GM18867 (cell line): ENCODE results near the gene PIK3CB.
"Not testable (repeated sequence)": the region's sequence is repeated elsewhere in the genome, so short reads cannot be mapped to it uniquely, and the experiment has no call there.

Experiments used
- ATAC-seq: cut with Tn5 transposase; IDR thresholded peaks from one replicate; pipeline ENCODE4 v1.9.1; 2021; ENCODE audit warnings: mild to moderate bottlenecking, moderate library complexity; ENCODE audit not compliant: unreplicated experiment

PIK3CB gene

DNA sequence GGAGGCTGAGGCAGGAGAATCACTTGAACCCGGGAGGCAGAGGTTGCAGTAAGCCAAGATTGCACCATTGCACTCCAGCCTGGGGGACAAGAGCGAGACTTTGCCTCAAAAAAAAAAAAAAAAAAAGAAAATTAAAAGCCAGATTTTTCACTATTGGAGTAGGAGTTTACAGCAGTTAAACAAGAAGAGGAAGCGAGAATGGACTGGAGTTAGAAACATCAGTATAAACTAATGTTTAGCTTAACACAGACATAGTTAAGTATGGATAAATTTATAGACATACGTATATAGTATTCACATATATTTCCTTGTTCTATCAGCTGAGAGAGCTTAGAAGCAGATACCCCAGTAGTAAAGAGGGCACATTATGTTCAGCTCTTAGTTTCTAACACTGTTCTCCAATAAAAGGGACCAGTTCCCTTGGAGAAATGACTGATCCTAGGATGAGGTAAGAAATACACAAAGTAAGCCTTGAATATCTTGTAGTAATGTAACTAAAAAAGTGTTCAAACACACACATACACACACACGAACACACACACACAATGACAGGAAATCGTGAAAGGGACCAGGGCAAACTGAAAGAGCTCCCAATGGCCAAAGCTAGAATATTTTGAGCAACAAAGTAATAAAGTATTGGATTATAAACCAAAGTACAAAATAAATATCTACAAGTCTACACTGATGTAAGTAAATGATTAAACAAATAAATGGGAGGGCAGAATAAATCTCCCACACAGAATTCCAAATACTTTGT lies 25.1 kb downstream of the PIK3CB start:
- no peak for ATAC-seq

DNA sequence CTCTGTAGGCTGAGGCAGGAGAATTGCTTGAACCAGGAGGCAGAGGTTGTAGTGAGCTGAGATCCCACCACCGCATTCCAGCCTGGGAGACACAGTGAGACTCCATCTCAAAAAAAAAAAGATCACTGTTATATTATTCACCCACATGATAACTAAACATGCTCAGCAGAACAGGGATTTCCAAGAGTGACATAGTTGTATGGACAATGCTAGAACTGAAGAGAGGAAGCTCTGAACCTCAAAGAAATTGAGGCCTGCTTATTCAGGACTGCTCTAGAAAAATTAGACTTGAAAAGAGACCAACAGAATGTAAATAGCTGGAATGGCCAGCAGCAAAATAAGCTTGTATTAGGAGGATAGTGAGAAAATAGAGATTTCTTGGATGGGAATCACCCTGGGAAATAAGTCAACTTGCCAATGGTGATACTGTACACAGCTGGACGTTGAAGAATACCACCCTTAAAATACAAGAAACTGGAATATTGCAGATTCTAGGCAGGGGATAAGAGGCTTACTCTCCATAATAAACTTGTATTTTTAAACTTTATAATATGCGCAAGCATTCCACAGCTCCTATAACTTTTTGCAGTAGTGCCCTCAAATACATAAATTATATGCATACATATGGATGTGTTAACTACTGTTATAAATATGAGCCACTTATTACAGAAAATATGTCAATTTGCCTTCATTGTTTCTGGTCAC lies 28.2 kb downstream of the PIK3CB start:
- no peak for ATAC-seq

DNA sequence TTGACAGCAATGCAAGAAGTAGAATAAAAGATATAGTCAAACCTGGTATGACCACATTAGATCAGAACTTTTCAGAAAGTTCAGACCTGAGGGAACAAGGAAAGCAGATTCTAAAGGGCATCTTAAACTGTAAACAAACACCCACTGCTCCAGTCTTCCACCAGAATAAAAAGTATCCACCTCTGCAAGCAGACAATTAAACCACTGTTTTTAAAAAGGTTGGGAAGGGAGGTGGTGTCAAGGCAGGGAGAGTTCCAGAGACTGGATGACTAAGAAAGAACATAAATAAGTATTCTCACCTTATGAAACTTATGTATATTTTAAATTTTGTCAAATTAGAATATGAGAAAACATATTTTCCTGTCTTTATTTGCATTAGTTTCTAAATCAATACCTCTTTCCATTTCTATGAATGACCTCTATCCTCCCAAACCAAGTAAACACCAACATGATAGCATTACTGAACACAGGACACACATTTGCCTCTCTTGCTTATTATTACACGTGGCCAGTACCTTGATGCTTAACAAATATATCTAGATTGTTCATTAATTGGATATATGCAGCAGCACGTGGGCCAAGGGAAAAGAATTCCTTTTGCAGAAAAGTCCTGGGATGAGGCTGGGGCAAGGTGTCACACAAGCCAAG lies 31.6 kb downstream of the PIK3CB start:
- no peak for ATAC-seq

DNA sequence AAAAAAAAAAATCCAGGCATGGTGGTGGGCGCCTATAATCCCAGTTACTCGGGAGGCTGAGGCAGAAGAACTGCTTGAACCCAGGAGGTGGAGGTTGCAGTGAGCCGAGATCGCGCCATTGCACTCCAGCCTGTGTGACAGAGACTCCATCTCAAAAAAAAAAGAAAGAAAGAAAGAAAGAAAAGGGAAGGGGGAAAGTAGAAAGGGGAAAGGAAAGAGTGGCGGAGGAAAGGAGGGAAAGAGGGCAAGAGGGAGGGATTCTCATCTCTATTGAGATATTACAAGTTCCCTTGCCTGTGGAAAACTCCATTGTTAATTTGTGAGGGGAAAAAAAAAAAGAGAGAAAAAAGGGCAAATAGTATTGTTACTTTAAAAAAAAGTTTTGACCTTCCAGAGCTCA lies 32.5 kb downstream of the PIK3CB start:
- not testable (repeated sequence) for ATAC-seq

DNA sequence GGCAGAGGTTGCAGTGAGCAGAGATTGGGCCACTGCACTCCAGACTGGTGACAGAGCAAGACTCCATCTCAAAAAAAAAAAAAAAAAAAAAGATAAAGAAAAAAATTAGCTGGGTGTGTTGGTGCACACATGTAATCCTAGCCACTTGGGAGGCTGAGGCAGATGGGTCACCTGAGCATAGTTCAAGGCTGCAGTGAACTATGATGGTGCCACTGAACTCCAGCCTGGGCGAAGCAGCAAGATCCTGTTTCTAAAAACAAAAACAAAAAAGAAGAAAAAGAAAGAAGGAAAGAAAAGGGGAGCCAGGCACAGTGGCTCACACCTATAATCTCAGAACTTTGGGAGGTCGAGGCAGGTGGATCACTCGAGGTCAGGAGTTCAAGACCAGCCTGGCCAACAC lies 32.9 kb downstream of the PIK3CB start:
- ATAC-seq = no peak

DNA sequence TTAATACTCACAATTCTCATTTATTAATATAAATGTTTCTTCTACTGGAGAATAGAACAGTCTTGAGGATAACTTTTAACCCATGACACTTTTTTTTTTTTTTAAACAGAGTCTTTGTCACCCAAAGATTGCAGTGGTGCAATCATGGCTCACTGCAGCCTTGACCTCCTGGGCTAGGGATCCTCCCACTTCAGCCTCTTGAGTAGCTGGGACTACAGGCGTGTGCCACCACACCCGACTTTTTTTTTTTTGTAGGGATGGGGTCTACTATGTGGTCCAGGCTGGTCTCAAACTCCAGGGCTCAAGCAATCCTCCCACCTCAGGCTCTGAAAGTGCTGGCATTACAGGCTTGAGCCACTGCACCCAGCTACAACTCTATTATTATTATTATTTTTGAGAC lies 34.5 kb downstream of the PIK3CB start:
- no peak for ATAC-seq

DNA sequence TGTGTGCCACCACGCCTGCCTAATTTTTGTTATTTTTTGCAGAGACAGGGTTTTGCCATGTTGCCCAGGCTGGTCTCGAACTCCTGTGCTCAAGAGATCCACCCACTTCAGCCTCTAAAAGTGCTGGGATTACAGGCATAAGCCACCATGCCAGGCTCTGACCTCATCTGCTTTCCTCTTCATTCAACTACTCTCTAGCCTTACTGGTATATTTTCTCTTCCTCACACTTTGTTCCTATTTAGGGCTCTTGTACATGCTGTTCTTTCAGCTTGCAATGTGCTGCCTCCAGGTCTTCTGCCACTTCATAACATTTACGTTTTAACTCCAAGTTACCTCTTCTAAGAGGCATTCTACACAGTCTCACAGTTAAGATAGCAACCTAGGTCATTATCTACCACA lies 34.9 kb downstream of the PIK3CB start:
- ATAC-seq = no peak

DNA sequence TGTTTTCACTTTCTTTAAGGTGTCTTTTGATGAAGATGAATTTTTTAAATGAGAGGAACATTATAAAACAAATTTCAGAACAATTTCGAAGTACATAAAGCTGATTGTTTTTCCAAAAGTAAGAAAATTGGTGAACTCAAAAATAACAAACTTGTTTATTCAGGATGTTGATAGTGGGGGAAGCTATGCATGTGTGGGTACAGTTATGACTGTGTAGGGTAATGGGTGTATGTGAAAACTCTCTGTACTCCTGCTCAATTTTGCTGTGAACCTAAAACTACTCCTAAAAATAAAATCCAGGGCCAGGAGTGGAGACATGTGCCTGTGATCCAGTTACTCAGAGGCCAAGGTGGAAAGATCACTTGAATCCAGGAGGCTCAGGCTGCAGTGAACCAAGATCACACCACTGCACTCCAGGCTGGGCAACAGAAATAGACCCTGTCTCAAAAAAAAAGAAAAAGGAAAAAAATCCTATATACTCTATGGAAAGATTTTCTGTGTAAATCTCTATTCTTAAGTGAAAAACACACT lies 37.2 kb downstream of the PIK3CB start:
- no peak for ATAC-seq

DNA sequence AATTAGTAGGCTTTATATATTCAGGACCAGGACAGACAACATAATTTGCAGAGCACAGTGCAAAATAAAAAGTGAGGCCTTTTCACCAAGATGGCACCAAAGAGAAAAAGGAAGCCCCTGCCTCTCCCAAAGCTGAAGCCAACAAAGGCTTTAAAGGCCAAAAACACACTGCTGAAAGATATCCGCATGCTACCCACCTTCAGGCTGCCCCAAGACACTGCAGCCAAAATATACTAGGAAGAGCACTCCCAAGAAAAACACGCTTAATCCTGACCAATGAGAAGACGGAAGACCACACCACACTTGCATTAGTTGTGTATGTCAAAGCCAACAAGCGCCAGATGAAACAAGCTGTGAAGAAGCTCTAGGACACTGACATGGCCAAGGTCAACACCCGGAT lies 38.0 kb downstream of the PIK3CB start:
- ATAC-seq = no peak

DNA sequence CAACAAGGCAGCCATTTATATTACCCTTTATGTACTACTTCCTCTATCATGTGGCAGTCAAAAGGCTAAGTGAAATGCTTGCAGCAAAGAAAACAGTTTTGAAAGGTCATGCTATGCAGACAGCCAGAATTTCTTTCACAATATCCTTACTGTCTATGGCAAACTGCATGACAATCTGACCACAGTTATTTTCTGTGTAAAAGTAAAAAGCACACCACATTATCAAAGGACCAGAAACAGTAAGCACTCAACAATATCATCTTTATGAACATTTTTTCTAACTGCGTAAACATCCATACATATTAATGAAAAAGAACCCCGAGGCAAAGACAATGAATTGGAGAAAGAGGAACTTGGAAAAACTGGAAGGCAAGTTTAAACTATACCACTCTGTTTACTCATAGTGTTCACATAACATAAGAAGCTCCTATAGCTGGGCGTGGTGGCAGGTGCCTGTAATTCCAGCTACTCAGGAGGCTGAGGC lies 47.9 kb downstream of the PIK3CB start:
- no peak for ATAC-seq

DNA sequence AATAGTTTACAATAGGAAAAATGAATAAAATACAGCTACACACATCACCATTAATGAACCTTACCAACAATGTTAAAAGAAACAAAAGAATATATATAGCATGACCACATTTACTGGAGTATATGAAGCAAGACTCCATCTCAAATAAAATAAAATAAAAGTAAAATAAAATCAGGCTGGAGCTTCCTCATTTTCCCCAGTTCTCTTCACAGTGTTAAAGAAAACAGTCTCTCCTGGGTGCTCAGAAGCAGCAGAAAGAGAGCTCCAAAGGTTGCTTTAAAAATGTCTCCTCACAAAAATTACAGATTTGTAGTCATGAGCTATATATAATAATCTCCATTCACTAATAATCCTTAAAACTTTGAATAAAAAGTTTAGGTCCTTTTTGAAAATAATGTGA lies 48.8 kb downstream of the PIK3CB start:
- no peak for ATAC-seq

DNA sequence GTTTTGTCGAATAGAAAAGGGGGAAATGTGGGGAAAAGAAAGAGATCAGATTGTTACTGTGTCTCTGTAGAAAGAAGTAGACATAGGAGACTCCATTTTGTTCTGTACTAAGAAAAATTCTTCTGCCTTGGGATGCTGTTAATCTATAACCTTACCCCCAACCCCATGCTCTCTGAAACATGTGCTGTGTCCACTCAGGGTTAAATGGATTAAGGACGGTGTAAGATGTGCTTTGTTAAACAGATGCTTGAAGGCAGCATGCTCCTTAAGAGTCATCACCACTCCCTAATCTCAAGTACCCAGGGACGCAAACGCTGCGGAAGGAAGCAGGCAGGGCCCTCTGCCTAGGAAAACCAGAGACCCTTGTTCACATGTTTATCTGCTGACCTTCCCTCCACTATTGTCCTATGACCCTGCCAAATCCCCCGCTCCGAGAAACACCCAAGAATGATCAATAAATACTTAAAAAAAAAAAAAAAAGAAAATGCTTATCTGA lies 49.3 kb downstream of the PIK3CB start:
- ATAC-seq = not testable (repeated sequence)

DNA sequence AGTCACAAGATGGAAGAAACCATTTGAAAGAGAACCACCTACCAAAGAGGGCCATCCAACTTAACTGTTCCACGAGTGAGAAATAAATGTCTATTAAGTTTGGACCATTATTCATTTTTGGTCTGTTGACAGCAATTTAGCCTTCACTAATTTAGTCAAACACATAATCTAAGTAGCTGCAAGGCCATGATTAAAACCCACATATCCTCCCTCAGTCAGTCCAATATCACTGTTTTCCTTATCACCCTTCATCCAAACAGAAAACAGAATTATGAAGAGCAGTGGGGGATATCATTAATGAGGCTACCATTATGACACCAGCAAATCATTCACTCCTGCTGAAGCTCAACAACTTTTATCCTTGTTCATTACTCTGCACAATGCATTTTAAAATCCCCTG lies 52.0 kb downstream of the PIK3CB start:
- ATAC-seq = no peak

DNA sequence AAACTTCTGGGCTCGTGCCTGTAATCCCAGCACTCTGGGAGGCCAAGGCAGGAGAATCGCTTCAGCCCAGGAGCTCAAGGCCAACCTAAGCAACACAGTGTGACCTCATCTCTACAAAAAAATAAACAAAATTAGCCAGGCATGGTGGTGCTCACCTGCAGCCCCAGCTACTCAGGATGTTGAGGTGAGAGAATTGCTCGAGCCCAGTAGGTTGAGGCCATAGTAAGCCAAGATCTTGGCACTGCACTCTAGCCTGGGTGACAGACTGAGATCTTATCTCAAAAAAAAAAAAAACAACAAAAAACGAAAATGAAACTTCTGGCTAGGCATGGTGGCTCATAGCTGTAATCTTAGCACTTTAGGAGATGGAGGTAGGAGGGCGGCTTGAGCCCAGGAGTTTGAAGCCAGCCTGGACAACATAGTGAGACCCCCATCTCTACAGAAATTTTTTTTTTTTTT lies 53.7 kb downstream of the PIK3CB start:
- peak; percentile 68 for ATAC-seq

DNA sequence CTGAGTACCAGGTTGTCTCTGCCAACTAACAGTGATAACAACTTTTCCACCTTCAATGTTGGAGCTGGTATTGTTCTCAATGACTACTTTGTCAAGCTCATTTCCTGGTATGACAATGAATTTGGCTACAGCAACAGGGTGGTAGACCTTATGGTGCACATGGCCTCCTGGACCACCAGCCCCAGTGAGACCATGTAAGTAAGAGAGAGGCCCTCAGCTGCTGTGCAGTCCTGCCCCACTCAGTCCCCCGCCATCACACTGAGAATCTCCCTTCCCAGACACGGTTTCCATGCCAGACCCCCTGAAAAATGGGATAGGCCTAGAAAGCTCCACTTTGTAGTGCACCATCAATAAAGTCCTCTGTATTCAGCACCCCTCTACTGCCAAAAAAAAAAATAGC lies 56.1 kb downstream of the PIK3CB start:
- ATAC-seq = no peak

DNA sequence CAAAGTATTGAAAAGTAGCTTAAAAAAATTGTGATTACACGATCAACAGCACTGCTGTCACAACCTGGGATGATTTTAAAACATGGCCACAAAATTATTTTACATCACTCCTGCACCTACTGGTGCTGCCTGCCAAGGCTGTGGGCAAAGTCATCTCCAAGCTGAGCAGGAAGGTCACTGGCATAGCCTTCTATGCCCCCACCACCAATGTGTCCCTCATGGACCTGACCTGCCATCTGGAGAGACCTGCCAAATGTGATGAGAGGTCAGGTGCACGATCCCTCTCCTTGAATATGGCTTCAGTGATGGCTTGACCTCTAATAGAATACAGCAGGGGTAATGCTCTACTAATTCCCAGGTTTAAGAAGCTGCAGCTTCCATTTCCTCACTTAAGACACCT lies 57.8 kb downstream of the PIK3CB start:
- no peak for ATAC-seq

DNA sequence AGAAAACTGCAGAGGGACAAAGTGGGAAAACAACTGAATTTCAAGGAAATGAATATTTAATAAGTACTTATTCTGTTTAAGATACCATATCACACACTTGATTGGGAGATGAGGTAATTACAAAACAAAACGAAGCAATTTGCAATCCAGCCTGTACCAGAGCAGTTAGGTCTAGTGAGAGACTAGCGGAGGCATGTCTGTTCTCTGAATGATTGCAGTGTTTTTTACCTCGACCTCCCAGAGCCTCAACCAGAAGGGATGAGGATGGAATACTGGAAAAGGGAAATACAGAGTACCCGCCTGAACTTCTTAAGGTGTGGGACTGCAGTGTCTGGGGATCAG lies 59.5 kb downstream of the PIK3CB start:
- ATAC-seq = no peak

DNA sequence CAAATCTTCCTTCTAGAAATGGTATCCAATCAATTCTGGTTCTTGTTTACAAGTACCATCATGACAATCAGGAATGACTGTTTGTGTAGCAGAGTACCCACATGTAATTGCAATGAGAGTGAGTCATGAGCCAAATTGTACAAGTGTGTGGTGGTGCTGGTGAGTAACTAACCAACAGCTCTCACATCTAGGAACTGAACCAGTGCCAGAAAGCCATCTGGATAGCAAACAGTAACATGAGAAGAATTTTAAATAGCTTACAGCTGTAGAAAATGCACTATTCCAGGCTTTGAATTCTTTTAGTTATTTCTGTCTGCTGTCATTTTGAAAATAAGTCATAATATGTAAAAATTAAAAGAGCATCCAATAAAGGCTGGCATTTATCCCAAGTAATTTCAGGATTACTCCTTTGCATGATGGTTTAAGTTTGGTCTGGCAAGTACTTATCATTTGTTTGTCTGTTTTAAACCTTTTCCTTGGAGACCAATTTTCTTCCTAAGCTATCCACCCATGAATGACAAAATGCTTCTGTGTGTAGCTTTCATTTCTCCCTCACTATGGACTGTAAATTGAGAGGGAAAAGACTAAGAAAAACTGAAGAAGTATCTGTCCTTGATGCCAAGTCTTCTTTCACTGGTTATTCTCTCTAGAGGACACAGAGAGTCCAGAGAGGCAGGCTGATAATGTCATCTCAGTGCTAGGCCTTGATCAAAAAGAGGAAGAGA lies 60.0 kb downstream of the PIK3CB start:
- ATAC-seq = no peak

DNA sequence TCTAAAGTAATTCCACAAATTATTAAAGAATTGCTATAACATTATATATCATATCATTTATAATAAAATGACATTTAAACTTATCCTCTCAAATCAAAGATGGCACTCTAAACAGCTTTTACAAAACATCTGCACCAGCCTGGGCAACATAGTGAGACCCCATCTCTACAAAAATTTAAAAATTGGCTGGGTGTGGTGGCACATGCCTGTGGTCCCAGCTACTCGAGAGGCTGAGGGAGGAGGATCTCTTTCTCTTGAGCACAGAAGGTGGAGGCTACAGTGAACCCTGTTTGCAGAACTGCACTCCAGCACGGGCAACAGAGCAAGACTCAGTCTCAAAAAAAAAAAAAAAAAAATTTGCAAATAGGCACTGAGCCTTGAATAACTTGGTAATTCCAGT lies 63.1 kb downstream of the PIK3CB start:
- ATAC-seq = no peak

DNA sequence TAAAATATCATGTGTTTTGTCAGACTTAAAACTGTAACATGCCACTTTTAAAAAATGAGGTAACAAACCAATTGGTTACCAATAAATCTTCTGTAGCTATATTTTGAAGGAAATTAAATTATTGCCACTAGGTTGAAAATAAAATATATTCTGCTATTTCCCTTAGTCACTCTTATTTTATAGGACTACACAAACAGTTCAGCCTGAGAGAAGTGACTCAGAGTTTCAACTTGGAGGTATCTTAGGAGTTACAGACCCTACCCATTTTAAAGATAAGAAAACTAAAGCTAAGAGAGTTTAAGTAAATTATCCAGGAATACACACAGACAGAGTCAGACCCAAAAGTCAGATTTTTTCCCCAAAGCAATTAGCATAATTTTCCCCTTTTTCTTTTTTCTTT lies 65.1 kb downstream of the PIK3CB start:
- no peak for ATAC-seq

DNA sequence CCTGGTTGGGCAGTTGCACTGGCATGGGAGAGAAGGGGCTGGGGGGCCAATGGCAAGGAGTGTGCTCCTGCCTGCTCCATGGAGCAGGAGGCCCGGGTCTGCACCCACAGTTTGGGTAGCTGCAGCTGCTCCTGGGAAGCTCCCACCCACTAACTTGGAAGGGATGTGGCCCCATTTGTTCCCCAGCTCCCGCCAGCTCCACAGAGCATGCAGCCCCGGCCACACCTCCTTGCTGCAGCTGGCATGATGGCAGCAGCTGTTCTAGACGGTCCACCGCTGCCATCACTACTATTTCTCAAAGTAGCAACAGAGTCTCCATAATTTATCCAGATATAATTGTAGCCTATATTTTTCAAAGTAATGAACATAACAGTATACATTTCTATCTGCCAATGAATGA lies 65.8 kb downstream of the PIK3CB start:
- no peak for ATAC-seq
